H1 (cell line): ENCODE measurements around the gene NEK4. TPM values are rescaled to one million over a fixed set of nuclear protein-coding genes. Genes with fewer than 3 reads are reported as not detected.

Experiments used
- ASH2L ChIP-seq: fragments of 200-600, 300-600 bp; sonication (generic); IDR thresholded peaks from one replicate; pipeline ENCODE4 v1.7.1; 2017; ENCODE audit warnings: low read length
- BCL11A ChIP-seq, 2 experiments: IDR thresholded peaks; one replicate each; pipeline ENCODE4 v1.6.1; 2011; ENCODE audit warnings: low read depth in 2 of 2, low read length in 2 of 2, mild to moderate bottlenecking in 2 of 2
- BRCA1 ChIP-seq: IDR thresholded peaks from 2 replicates; pipeline ENCODE4 v1.6.1; 2012; ENCODE audit warnings: low read depth, low read length, improper control_type of control experiment
- NRF1 ChIP-seq: IDR thresholded peaks from 2 replicates; pipeline ENCODE4 v1.6.1; 2011; ENCODE audit warnings: mild to moderate bottlenecking, low read depth, low read length, improper control_type of control experiment
- TCF12 ChIP-seq: IDR thresholded peaks from 2 replicates; pipeline ENCODE4 v1.6.1; 2011; ENCODE audit warnings: low read depth, mild to moderate bottlenecking, low read length
- TEAD4 ChIP-seq: IDR thresholded peaks from 2 replicates; pipeline ENCODE4 v1.6.1; 2012; ENCODE audit warnings: low read depth, low read length, inconsistent platforms, mixed read lengths
- polyA plus RNA-seq, 7 experiments: library from polyadenylated mRNA; depleted of rRNA in 3 of 7; stranded (reverse) in 5 of 7; unstranded in 2 of 7; fragments of >200 nt in 5 of 7; fragments of 200-250 nt in 2 of 7; gene quantifications; 1 replicate in 5 of 7; 2 replicates in 1 of 7; 4 replicates in 1 of 7; pipeline versions ENCODE4 v1.2.1 to v1.2.3, GENCODE V29; 2011 to 2013; ENCODE audit warnings: missing spikeins in 2 of 7, mixed read lengths in 2 of 7
- total RNA-seq: library from RNA; stranded (reverse); fragmentation: NEBNext Ultra II Directional; extraction: Animal tissue kit (Norgen Biotek cat#: 25700); gene quantifications from 2 replicates; pipeline ENCODE4 v1.2.1, GENCODE V29; 2021
- TF ChIP-seq, protein P1 (sequence below): fragments of 300-600 bp; sonication (generic); IDR thresholded peaks from 2 replicates; pipeline ENCODE4 v1.7.1; 2012; ENCODE audit warnings: low read length, moderate library complexity, mild to moderate bottlenecking, inconsistent platforms; ENCODE audit not compliant: insufficient replicate concordance

NEK4 gene
- total and polyA plus RNA-seq, 2 of the 8 experiments (the other 6 are each of a cell fraction or from before 2014, with no cell fraction given): 7.5 to 40.0 TPM

DNA sequence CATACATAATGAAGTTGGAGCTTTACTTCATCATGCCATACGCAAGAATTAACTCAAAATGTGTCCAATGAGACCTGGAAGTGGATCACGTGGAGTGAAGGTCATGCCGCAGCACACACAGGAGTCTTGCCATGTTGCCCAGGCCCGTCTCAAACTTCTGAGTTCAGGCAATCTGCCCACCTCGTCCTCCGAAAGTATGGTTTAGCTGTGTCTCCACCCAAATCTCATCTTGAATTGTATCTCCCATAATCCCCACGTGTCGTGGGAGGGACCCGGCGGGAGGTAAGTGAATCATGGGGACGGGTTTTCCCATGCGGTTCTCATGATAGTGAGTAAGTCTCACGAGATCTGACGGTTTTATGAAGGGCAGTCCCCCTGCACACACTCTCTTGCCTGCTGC is 39.1 kb downstream of the NEK4 start (continued):
- TF ChIP-seq, protein P1, sequence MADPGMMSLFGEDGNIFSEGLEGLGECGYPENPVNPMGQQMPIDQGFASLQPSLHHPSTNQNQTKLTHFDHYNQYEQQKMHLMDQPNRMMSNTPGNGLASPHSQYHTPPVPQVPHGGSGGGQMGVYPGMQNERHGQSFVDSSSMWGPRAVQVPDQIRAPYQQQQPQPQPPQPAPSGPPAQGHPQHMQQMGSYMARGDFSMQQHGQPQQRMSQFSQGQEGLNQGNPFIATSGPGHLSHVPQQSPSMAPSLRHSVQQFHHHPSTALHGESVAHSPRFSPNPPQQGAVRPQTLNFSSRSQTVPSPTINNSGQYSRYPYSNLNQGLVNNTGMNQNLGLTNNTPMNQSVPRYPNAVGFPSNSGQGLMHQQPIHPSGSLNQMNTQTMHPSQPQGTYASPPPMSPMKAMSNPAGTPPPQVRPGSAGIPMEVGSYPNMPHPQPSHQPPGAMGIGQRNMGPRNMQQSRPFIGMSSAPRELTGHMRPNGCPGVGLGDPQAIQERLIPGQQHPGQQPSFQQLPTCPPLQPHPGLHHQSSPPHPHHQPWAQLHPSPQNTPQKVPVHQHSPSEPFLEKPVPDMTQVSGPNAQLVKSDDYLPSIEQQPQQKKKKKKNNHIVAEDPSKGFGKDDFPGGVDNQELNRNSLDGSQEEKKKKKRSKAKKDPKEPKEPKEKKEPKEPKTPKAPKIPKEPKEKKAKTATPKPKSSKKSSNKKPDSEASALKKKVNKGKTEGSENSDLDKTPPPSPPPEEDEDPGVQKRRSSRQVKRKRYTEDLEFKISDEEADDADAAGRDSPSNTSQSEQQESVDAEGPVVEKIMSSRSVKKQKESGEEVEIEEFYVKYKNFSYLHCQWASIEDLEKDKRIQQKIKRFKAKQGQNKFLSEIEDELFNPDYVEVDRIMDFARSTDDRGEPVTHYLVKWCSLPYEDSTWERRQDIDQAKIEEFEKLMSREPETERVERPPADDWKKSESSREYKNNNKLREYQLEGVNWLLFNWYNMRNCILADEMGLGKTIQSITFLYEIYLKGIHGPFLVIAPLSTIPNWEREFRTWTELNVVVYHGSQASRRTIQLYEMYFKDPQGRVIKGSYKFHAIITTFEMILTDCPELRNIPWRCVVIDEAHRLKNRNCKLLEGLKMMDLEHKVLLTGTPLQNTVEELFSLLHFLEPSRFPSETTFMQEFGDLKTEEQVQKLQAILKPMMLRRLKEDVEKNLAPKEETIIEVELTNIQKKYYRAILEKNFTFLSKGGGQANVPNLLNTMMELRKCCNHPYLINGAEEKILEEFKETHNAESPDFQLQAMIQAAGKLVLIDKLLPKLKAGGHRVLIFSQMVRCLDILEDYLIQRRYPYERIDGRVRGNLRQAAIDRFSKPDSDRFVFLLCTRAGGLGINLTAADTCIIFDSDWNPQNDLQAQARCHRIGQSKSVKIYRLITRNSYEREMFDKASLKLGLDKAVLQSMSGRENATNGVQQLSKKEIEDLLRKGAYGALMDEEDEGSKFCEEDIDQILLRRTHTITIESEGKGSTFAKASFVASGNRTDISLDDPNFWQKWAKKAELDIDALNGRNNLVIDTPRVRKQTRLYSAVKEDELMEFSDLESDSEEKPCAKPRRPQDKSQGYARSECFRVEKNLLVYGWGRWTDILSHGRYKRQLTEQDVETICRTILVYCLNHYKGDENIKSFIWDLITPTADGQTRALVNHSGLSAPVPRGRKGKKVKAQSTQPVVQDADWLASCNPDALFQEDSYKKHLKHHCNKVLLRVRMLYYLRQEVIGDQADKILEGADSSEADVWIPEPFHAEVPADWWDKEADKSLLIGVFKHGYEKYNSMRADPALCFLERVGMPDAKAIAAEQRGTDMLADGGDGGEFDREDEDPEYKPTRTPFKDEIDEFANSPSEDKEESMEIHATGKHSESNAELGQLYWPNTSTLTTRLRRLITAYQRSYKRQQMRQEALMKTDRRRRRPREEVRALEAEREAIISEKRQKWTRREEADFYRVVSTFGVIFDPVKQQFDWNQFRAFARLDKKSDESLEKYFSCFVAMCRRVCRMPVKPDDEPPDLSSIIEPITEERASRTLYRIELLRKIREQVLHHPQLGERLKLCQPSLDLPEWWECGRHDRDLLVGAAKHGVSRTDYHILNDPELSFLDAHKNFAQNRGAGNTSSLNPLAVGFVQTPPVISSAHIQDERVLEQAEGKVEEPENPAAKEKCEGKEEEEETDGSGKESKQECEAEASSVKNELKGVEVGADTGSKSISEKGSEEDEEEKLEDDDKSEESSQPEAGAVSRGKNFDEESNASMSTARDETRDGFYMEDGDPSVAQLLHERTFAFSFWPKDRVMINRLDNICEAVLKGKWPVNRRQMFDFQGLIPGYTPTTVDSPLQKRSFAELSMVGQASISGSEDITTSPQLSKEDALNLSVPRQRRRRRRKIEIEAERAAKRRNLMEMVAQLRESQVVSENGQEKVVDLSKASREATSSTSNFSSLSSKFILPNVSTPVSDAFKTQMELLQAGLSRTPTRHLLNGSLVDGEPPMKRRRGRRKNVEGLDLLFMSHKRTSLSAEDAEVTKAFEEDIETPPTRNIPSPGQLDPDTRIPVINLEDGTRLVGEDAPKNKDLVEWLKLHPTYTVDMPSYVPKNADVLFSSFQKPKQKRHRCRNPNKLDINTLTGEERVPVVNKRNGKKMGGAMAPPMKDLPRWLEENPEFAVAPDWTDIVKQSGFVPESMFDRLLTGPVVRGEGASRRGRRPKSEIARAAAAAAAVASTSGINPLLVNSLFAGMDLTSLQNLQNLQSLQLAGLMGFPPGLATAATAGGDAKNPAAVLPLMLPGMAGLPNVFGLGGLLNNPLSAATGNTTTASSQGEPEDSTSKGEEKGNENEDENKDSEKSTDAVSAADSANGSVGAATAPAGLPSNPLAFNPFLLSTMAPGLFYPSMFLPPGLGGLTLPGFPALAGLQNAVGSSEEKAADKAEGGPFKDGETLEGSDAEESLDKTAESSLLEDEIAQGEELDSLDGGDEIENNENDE: no peak
- TF ChIP-seq ASH2L (no peak), BRCA1 (no peak), TEAD4 (no peak), BCL11A (IDR thresholded peaks at IDR 0.05; ENCODE audit: low read depth in 2 of 2, low read length in 2 of 2) (no peak), NRF1 (no peak), TCF12 (no peak)
- TF ChIP-seq, all 59 proteins: peak for 0
